ENCODE measurements around the gene CLN5. TPM values are rescaled to one million over a fixed set of nuclear protein-coding genes. Genes with fewer than 3 reads are reported as not detected.

Gene CLN5
- total RNA-seq, 8 experiments from 2014 or later, result 18.8 to 56.5 (median 30.5) TPM

DNA sequence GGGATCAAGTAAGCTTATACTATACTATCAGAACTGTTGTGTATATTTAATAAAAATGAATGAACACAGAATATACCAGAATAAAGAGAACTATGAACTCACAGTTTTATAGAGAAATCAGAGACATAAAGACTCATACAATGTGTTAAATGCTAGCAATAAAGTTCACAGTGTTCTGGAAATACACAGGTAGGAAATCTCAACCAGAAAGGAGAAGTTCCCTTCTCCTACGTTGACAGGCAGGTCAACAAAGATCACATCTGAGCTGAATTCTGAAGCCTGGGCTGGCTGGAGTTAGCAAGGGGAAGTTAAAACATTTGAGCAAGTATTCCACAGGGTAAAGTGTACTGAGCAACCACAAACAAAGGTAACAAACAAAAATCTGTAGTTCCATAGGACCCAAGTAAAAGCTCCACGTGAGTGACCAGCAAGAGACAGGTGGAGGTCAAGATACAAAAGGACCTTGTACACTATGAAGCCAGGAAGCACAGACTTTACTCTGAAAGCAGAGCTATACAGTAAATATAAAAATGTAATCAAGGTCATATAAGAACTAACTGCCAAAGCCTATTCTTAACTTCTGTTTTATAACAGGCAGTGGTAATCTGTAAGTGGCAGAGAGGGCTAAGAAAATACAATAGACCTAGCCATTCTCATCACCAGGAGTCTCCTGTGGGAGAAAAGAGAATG is 22.1 kb downstream of the CLN5 start:
- no peak overlapping the region for H3K4me3 ChIP-seq
- in situ Hi-C loops (cut with MboI; ENCODE audit: low pct_unique_long_range_greater_than_20kb in 2 of 9, low sequenced_read_pairs in 9 of 9, unreplicated experiment in 9 of 9), result no loop called here
- no peak for ATAC-seq (replicated peaks in 6 of 8)
- WGBS, 10 experiments, result 75 to 100% (median 88%) methylated on average over 1 to 2 of the region's 2 CpGs; no CpG with 5 or more reads in 2 of the 10 experiments
- H3K4me1 ChIP-seq (replicated peaks in 1 of 2), result no peaks in the 10 kb centered on the region
- no peak overlapping the region for H3K27ac ChIP-seq

DNA sequence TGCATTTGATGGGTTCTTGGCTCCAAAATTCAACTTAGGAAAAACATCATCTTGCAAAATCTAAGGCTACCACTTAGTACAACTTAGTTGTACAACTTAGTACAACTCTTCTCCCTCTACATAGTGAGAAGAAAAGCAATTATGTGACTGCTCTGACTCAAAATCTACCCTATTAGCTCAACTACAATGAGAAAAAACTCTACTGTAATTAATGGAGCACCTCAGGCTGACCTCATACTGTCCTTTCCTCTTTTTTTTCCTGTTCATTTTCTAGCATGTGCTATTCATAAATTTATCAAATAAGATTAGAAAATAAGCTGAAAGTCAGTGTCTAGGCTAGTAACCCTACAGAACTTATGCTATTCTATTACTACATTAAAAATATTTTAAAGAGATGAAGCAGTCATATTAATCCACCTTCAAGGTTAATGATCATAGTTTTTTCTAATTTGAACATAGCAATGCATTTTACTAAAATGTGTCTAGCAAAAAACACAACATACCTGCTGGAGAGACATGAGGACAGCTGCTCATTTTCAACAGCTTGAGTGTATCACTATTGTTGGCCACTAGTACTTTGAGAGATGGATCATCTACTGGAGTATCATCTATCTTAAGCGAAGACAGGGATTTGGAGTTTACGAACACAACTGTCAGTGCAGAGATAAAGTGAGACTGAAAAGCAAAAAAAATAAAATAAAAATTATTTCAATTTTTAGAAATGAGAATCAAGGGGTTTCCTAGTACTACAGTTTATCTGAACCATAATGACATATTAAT is 23.2 kb downstream of the CLN5 start:
- Histone ChIP-seq H3K4me1 (replicated peaks in 1 of 2) (peaks cover 0 to 5% of the 10 kb centered on the region in 2 donors), H3K4me3 (no peak overlapping the region), H3K27ac (no peak overlapping the region)
- ATAC-seq (replicated peaks in 6 of 8), result no peak
- 94 to 100% (median 100%) methylated on average over 1 to 2 of the region's 2 CpGs; no CpG with 5 or more reads in 1 of the 10 experiments for WGBS, 10 experiments
- in situ Hi-C loops (cut with MboI; ENCODE audit: low pct_unique_long_range_greater_than_20kb in 2 of 9, low sequenced_read_pairs in 9 of 9, unreplicated experiment in 9 of 9), result no loop called here

DNA sequence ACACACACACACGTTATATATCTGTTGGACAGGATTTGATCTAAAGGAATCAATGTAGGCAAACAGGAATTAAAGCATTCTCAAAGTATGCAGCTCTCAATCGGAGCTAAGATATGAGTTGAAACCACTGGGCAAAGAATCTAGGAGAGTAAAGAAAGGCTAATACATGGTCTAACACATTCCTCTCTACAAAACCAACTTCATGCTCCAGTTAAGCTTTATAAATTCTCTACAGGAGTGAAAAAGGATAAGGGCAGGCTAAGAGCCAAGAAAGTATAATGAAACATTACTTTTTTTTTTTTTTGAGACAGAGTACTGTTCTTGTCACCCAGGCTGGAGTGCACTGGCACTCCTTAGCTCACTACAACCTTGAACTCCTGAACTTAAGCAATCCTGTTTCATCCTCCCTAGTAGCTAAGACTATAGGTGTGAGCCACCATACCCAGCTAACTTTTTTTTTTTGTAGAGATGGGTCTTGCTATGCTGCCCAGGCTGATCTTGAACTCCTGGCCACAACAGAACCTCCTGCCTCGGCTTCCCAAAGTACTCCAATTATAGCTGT is 24.5 kb downstream of the CLN5 start:
- no peak for ATAC-seq (replicated peaks in 6 of 8)
- H3K4me1 ChIP-seq (replicated peaks in 1 of 2), result peaks cover 2 to 7% of the 10 kb centered on the region in 2 donors
- H3K4me3 ChIP-seq, result no peak overlapping the region
- H3K27ac ChIP-seq, result no peak overlapping the region
- in situ Hi-C loops (cut with MboI; ENCODE audit: low pct_unique_long_range_greater_than_20kb in 2 of 9, low sequenced_read_pairs in 9 of 9, unreplicated experiment in 9 of 9), result no loop called here
- WGBS, 10 experiments, result 80 to 100% (median 99%) methylated on average over 1 to 3 of the region's 3 CpGs; no CpG with 5 or more reads in 2 of the 10 experiments

DNA sequence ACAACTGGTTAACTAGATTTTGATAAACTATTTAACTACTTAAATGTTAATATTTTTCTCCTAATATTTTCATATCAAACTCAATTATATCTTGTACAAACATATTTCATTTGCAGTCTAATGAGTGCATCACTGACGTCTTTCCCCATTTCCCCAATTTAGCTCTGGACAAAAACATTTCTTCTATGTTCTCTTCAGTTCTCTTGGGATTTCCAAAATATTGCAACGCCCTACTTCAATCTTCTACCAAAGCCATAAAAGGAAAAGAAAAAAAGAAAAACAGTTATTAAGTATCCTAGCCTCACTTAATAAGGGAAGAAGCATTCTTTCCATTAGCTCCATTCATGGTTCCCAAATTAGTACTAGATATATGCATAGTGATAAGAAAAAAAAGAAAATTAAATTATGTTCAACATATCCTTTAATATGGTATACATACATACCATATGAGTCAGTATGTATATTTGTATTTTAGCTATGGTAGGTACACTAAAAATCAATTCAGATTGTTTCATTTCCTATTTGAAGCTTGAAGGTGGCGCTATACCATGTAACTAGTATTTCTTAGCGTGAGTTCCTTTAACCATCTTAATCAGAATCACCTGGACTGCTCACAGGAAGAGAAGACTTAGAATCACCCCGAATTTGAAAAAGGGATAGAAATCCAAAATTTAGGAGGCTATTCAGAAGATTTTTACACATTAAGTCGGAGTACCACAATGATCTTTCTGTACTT is 25.2 kb downstream of the CLN5 start:
- in situ Hi-C loops (cut with MboI; ENCODE audit: low pct_unique_long_range_greater_than_20kb in 2 of 9, low sequenced_read_pairs in 9 of 9, unreplicated experiment in 9 of 9), result no loop called here
- Histone ChIP-seq H3K4me3 (no peak overlapping the region), H3K4me1 (replicated peaks in 1 of 2) (peaks cover 2 to 7% of the 10 kb centered on the region in 2 donors), H3K27ac (no peak overlapping the region)
- 64 to 100% (median 89%) methylated on average over 2 to 6 of the region's 6 CpGs for WGBS, 10 experiments
- ATAC-seq (replicated peaks in 6 of 8), result no peak

DNA sequence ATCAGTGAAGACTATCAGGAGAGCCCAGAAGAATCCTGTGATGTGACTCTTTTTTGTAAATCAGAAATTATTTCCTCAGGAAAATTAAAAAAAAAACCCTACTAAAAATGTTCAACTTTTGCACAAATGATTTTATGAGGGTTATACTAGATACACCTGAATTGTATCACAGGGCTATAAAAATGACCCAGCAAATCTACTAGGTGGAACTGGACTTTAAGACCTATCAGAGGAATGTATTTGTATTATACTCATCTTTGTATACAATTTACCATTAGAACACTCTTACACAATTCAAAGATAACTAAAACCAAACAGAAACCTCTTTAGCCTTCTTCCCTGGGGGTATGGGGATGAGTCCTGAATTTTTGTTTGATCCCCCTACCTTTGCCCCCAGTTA is 27.9 kb downstream of the CLN5 start:
- in situ Hi-C loops (cut with MboI; ENCODE audit: low pct_unique_long_range_greater_than_20kb in 2 of 9, low sequenced_read_pairs in 9 of 9, unreplicated experiment in 9 of 9), result no loop called here
- no peak for ATAC-seq (replicated peaks in 6 of 8)
- H3K4me3 ChIP-seq, result no peak overlapping the region
- H3K4me1 ChIP-seq (replicated peaks in 1 of 2), result peaks cover 11 to 20% of the 10 kb centered on the region in 2 donors
- H3K27ac ChIP-seq, result no peak overlapping the region

DNA sequence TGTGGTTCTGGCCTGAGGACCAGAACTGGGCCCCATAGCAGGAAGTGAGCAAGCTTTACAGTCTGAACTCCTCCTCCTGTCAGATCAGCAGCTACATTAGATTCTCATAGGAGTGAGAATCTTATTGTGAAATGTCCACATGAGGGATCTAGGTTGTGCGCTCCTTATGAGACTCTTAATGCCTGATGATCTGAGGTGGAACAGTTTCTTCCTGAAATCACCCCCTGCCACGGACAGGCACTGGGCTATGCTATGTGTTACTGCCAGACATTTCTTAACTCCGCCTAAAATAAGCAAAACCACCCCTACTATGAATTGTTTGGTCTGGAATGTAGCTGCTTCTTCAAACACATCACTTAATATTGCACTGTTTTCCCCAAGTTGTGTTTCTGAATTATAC is 30.5 kb downstream of the CLN5 start:
- WGBS, 10 experiments, result 30 to 94% (median 80%) methylated on average over 1 to 3 of the region's 3 CpGs; no CpG with 5 or more reads in 1 of the 10 experiments
- in situ Hi-C loops (cut with MboI; ENCODE audit: low pct_unique_long_range_greater_than_20kb in 2 of 9, low sequenced_read_pairs in 9 of 9, unreplicated experiment in 9 of 9), result no loop called here
- H3K4me3 ChIP-seq, result no peak overlapping the region
- H3K4me1 ChIP-seq (replicated peaks in 1 of 2), result peaks cover 17 to 26% of the 10 kb centered on the region in 2 donors
- ATAC-seq (replicated peaks in 6 of 8), result peak in 1 of 8 experiments; percentile 1
- H3K27ac ChIP-seq, result no peak overlapping the region

DNA sequence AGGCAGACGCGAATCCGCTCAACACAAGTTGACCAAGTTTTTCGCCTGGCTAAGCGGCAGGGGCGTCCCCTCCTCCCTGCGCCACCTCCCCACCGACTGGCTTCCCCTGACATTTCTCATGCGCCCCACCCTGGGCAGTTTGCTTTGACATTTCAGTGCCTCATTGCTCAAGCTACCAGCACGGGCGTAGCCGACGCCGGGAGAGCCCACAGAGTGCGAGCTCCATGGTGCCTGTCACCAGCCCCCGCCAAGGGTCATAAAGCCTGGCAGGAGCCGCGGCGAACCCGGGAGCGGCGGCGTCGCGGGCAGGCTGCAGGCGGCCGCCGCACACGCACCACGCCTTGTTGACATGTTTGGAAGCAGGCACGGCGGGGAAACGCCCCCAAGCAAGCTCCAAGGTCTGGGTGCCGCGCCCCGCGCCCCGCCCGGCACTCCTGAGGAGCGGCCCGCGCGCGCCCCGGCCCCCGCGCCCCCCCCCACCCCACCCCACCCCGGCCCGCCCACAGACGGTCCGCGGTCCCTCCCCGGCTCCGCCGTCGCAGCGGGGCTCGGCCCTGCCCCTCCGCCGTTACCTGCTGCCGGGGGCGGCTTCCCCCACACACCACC is 34.5 kb downstream of the CLN5 start:
- 0% methylated on average over 1 to 8 of the region's 62 CpGs; no CpG with 5 or more reads in 3 of the 10 experiments for WGBS, 10 experiments
- Histone ChIP-seq H3K27ac (peak overlapping the region; percentile 96 to 99), H3K4me1 (replicated peaks in 1 of 2) (peaks cover 24 to 32% of the 10 kb centered on the region in 2 donors), H3K4me3 (peak overlapping the region; percentile 88 to 100 (median 97))
- ATAC-seq (replicated peaks in 6 of 8), result peak; percentile 52 to 75 (median 68)
- in situ Hi-C loops (cut with MboI; ENCODE audit: low pct_unique_long_range_greater_than_20kb in 2 of 9, low sequenced_read_pairs in 9 of 9, unreplicated experiment in 9 of 9), result no loop called here

DNA sequence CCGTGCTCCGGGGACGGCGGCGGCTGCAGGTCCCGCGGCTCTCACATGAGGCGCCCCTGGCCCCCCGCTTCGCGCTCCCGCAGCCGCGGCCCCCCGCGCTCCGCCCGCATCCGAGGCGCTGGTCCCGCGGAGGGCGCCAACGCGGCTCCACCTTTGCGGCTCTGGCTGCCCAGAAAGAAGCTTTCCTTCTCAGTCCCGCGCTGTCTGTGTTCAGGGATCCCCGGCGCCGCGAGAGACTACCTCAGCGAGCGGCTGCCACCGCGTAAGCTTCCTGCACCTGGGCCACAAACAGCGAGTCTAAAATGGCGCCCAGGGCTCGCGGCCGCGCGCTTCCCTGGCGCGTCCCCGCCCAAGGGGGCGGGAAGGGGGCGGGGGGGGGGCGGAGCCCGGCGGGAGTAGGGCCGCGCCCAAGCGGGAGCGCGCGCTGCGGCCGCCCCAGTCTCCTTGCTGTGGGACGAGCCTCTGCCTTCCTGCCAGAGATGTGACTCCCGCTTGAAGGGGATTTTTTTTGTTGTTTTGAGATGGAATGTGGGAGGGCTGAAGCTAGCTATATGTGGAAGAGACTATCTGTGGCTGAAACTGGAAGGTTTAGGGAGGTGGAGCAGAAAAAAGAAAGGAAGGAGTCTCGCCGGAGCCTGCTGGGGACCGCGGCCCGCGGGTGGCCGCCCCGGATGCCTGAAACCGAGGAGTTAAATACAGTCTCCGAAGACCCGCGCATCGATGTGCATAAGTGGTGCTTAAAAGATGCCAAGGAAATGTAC is 35.2 kb downstream of the CLN5 start, which contains the start of gene FBXL3:
Gene FBXL3, minus strand, starts transcription at position 299 of the 761 bp plus-strand sequence. CDS start 5,299 bp downstream, outside the sequence.
- Histone ChIP-seq H3K4me3 (peak within 1 kb of the TSS; percentile 88 to 100 (median 97)), H3K4me1 (replicated peaks in 1 of 2) (peaks cover 24 to 32% of the 10 kb centered on the region in 2 donors), H3K27ac (peak within 1 kb of the TSS; percentile 96 to 99)
- WGBS, 10 experiments, result 0 to 4% (median 0%) methylated on average over 2 to 15 of the region's 74 CpGs; no CpG with 5 or more reads in 3 of the 10 experiments
- in situ Hi-C loops (cut with MboI; ENCODE audit: low pct_unique_long_range_greater_than_20kb in 2 of 9, low sequenced_read_pairs in 9 of 9, unreplicated experiment in 9 of 9), result no loop called here
- ATAC-seq (replicated peaks in 6 of 8), result peak; percentile 57 to 80 (median 70)

DNA sequence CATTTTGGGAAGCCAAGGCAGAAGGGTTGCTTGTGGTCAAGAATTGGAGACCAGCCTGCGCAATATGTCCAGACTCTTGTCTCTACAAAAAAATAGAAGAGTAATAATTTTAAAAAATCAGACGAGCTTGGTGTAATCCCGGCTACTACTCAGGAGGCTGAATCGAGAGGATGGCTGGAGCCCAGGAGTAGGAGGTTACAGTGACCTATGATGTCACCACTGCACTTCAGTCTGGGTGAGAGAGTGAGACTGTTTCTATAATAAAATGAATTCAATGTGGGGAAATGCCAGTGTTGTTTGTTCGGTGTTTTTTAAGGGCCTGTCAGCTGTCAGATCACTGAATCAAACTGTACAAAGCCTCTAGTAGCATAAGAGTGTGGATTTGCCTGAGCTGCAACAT is 36.3 kb downstream of the CLN5 start:
- H3K27ac ChIP-seq, result no peak overlapping the region
- H3K4me1 ChIP-seq (replicated peaks in 1 of 2), result peaks cover 20 to 30% of the 10 kb centered on the region in 2 donors
- in situ Hi-C loops (cut with MboI; ENCODE audit: low pct_unique_long_range_greater_than_20kb in 2 of 9, low sequenced_read_pairs in 9 of 9, unreplicated experiment in 9 of 9), result no loop called here
- peak overlapping the region in 3 of 5 donors; percentile 88 to 100 (median 93) for H3K4me3 ChIP-seq
- 19 to 77% (median 65%) methylated on average over 2 to 5 of the region's 5 CpGs for whole genome bisulfite sequencing, 10 experiments
- ATAC-seq (replicated peaks in 6 of 8), result peak in 5 of 8 experiments; percentile 36 to 44 (median 40)

DNA sequence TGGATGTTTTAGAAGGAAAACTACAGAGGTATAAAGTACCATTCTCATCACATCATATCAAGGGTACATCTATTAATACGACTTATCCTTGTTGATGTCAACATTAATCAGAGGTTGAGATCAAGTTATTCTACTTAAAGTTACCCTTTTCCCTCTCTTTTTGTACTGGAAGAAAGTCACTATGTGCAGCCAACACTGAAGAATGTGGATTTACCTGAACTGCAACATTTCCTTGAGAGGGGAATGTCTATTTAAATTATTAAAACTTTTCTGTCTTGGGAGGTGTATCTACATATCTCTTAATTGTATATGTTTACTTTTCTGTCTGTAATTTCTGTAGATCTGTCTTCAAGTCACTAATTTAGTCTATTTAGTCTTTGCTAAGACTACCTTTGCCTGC is 37.6 kb downstream of the CLN5 start:
- Histone ChIP-seq H3K27ac (no peak overlapping the region), H3K4me1 (replicated peaks in 1 of 2) (peaks cover 15 to 22% of the 10 kb centered on the region in 2 donors), H3K4me3 (no peak overlapping the region)
- no peak for ATAC-seq (replicated peaks in 6 of 8)
- in situ Hi-C loops (cut with MboI; ENCODE audit: low pct_unique_long_range_greater_than_20kb in 2 of 9, low sequenced_read_pairs in 9 of 9, unreplicated experiment in 9 of 9), result no loop called here
- 70 to 100% (median 100%) methylated on average over 1 of the region's 1 CpG; no CpG with 5 or more reads in 3 of the 10 experiments for WGBS, 10 experiments

DNA sequence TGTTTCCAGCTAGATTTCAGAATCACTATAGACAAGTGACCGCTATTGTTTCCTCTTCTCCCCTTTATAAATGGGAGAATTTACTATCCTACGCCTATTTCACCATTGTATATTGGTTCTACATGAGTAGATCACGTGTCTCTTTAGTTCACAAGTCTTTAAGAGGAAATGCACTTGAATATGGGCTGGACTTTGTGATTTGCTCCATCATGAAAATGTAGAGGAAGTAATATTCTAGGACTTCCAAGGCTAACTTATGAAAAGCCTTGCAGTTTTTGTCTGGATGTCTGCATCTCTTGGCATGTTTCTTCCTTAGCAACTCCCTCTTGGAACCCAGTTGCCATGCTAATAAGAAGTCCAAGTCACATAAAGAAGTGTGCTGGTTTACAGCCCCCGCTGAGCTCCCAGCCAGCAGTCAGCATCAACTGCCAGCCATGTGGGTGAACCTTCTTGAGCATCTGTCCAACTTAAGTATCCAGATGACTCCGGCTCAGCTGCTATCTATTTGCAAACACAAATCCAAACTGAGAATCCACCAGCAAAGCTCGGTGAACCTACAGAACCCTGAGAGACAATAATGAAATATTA is 39.9 kb downstream of the CLN5 start:
- in situ Hi-C loops (cut with MboI; ENCODE audit: low pct_unique_long_range_greater_than_20kb in 2 of 9, low sequenced_read_pairs in 9 of 9, unreplicated experiment in 9 of 9), result no loop called here
- Histone ChIP-seq H3K4me1 (replicated peaks in 1 of 2) (peaks cover 8 to 13% of the 10 kb centered on the region in 2 donors), H3K27ac (no peak overlapping the region), H3K4me3 (no peak overlapping the region)
- WGBS, 10 experiments, result 66 to 100% (median 90%) methylated on average over 1 to 5 of the region's 6 CpGs
- ATAC-seq (replicated peaks in 6 of 8), result no peak

Measured in motor neuron (in vitro differentiated cells).